ENCODE measurements around the gene DNAAF3. TPM values are rescaled to one million over a fixed set of nuclear protein-coding genes. Genes with fewer than 3 reads are reported as not detected.

DNAAF3 gene
- total RNA-seq, 1 donor from 2014 or later, result 12.8 TPM

GRCh38 chr19:55111238-55111831 lies 55.1 kb downstream of the DNAAF3 start:
- Histone ChIP-seq H3K4me3 (no peak overlapping the region), H3K9me3 (no peaks in the 10 kb centered on the region), H3K36me3 (peaks cover 27% of the 10 kb centered on the region), H3K4me1 (peaks cover 38% of the 10 kb centered on the region), H3K27me3 (ENCODE audit: low read depth) (no peaks in the 10 kb centered on the region), H3K27ac (peak overlapping the region; percentile 31)
- TF ChIP-seq CTCF (IDR thresholded peaks at IDR 0.05), result no peak
- DNase-seq (no peak), ATAC-seq (no peak)
- intact Hi-C loops (cut with DNase I), result no loop called here

GRCh38 chr19:55109527-55110291 lies 56.7 kb downstream of the DNAAF3 start:
- no peak for ATAC-seq
- no peaks in the 10 kb centered on the region for H3K27me3 ChIP-seq (ENCODE audit: low read depth)
- no peak overlapping the region for H3K4me3 ChIP-seq
- no peaks in the 10 kb centered on the region for H3K9me3 ChIP-seq
- intact Hi-C loops (cut with DNase I), result no loop called here
- TF ChIP-seq CTCF (IDR thresholded peaks at IDR 0.05), result no peak
- H3K4me1 ChIP-seq, result peaks cover 22% of the 10 kb centered on the region
- DNase-seq, result no peak
- H3K27ac ChIP-seq, result no peak overlapping the region
- H3K36me3 ChIP-seq, result peaks cover 32% of the 10 kb centered on the region

Small RNA genes lying within 50 kb of the gene (microRNA-seq; reads per million reads assigned to microRNA genes)
- not detected for gene MIR7975 (ENCODE audit: borderline number of aligned reads)

Other genes with a start within 250 kb of the DNAAF3 start
- 0.15 TPM for gene NLRP7, start 219.1 kb downstream of the DNAAF3 start, total RNA-seq
- gene NLRP2, start 200.2 kb downstream of the DNAAF3 start, total RNA-seq, result 22.7 TPM
- gene GP6, start 128.3 kb downstream of the DNAAF3 start, total RNA-seq, result 0.95 TPM
- 26.0 TPM for gene RDH13, start 103.5 kb downstream of the DNAAF3 start, total RNA-seq
- gene EPS8L1, start 90.7 kb downstream of the DNAAF3 start, total RNA-seq, result 28.1 TPM
- 103 TPM for gene PPP1R12C, start 49.0 kb downstream of the DNAAF3 start, total RNA-seq
- gene TNNT1, start 17.4 kb downstream of the DNAAF3 start, total RNA-seq, result not detected
- 2.3 TPM for gene TNNI3, start 8.9 kb downstream of the DNAAF3 start, total RNA-seq
- not detected for gene SYT5, start 13.7 kb upstream of the DNAAF3 start, total RNA-seq
- 0.30 TPM for gene PTPRH, start 42.9 kb upstream of the DNAAF3 start, total RNA-seq
- 4.8 TPM for gene TMEM86B, start 62.1 kb upstream of the DNAAF3 start, total RNA-seq
- gene PPP6R1, start 92.4 kb upstream of the DNAAF3 start, total RNA-seq, result 69.1 TPM
- 23.9 TPM for gene HSPBP1, start 113.5 kb upstream of the DNAAF3 start, total RNA-seq
- gene BRSK1, start 117.4 kb upstream of the DNAAF3 start, total RNA-seq, result 1.0 TPM
- 45.5 TPM for gene TMEM150B, start 158.7 kb upstream of the DNAAF3 start, total RNA-seq
- gene KMT5C, start 173.3 kb upstream of the DNAAF3 start, total RNA-seq, result 14.7 TPM
- gene COX6B2, start 188.1 kb upstream of the DNAAF3 start, total RNA-seq, result not detected
- gene GARIN5B, start 196.6 kb upstream of the DNAAF3 start, total RNA-seq, result not detected
- not detected for gene IL11, start 203.8 kb upstream of the DNAAF3 start, total RNA-seq
- gene TMEM190, start 210.2 kb upstream of the DNAAF3 start, total RNA-seq, result 16.2 TPM
- 16.4 TPM for gene TMEM238, start 217.7 kb upstream of the DNAAF3 start, total RNA-seq
- gene RPL28, start 219.3 kb upstream of the DNAAF3 start, total RNA-seq, result 1,501 TPM
- gene UBE2S, start 241.2 kb upstream of the DNAAF3 start, total RNA-seq, result 18.6 TPM